Activated CD8-positive, alpha-beta T cell treated with anti-CD3 and anti-CD28 coated beads for 36 hours (primary cell): ENCODE measurements around the gene ZNF516. TPM values are rescaled to one million over a fixed set of nuclear protein-coding genes. Genes with fewer than 3 reads are reported as not detected.

ENCODE experiments used
- ATAC-seq: fragments of 200-7000 bp; cut with Tn5 transposase; one replicate; pipeline ENCODE4 v1.10.0; 2021; ENCODE audit warnings: mild to moderate bottlenecking, moderate library complexity
- CTCF ChIA-PET: fragments of 350-600 bp; sonication (Branson Sonifier 250); formaldehyde crosslinking; loops from one replicate; lab custom pipeline; 2021; ENCODE audit warnings: antibody characterized with exemption; lab: Charles Lee
- POLR2A ChIA-PET: fragments of 350-600 bp; sonication (Branson Sonifier 250); formaldehyde crosslinking; loops from one replicate; lab custom pipeline; 2021; ENCODE audit warnings: antibody characterized with exemption; lab: Charles Lee
- DNase-seq: peaks from one replicate; pipeline ENCODE4 v3.0.0-alpha.2; 2020
- H3K27ac Mint-ChIP-seq: one replicate; pipeline ENCODE4 v1.8.0; 2021; ENCODE audit warnings: mild to moderate bottlenecking, mixed read lengths
- H3K27me3 Mint-ChIP-seq: one replicate; pipeline ENCODE4 v1.8.0; 2021; ENCODE audit warnings: mixed read lengths
- H3K36me3 Mint-ChIP-seq: one replicate; pipeline ENCODE4 v1.8.0; 2021; ENCODE audit warnings: low read depth, mixed read lengths
- H3K4me1 Mint-ChIP-seq: one replicate; pipeline ENCODE4 v1.8.0; 2021; ENCODE audit warnings: low read depth, mixed read lengths
- H3K4me3 Mint-ChIP-seq: one replicate; pipeline ENCODE4 v1.8.0; 2021; ENCODE audit warnings: mild to moderate bottlenecking, moderate library complexity, mixed read lengths
- H3K9me3 Mint-ChIP-seq: one replicate; pipeline ENCODE4 v1.8.0; 2021; ENCODE audit warnings: mixed read lengths
- intact Hi-C: fragments of 100-400 bp; cut with micrococcal nuclease; formaldehyde crosslinking; loops from one replicate; pipeline ENCODE4 v1.10.0; 2022
- total RNA-seq, 2 experiments: library from RNA; stranded (reverse); gene quantifications; one replicate each; pipeline ENCODE4 v1.2.3, GENCODE V29; 2021
- TF ChIP-seq, protein P1 (sequence below): fragments of 200-600 bp; IDR thresholded peaks from one replicate; pipeline ENCODE4 v1.8.0; 2022; ENCODE audit warnings: antibody characterized with exemption, mild to moderate bottlenecking

Gene ZNF516
- total RNA-seq, 2 experiments from 2014 or later: 7.0 to 10.5 TPM

DNA sequence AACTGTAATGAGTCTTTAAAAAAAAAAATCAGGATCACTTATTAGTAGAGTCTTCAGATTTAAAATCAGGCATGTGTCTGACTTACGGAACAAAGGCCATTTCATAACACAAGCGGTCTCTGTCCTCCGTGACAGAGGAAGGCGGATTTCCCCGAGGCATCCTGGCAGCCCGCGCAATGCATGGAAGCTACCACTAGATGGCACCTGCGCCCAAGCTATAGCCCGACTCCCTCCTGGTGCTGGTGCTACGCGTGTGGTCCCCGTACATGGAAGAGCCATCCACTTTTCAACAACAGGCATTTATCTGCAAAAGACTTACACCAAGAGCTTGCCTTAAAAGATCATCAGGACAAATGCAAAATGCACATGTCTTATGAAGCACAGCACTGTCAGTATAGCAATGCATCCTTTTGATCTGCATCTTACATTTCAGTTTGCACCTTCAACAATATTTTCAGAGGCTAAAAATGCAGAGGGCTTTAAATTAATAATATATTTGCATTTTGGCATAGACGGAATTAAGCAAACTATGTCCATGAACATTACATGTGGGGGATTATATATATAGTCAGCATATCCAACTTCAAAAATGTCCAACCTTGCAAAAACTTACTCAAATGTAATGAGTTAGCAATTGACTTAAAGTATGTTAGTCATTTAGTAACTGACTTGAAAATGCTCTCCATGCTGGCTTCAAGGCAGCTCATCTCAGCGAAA is 96.0 kb downstream of the ZNF516 start:
- ChIA-PET CTCF (interaction anchor here (0.6 to 6.0 kb wide), 39 partner anchors 10 to 445 kb away, joined by 3 to 117 read pairs (median 3); partner anchors contain the start of gene ZNF516), POLR2A (interaction anchor here (0.9 kb wide), 1 partner anchor 310 kb away, joined by 3 read pairs; no protein-coding TSS in a partner anchor)
- H3K27ac Mint-ChIP-seq: no peak overlapping the region
- H3K27me3 Mint-ChIP-seq: no peaks in the 10 kb centered on the region
- intact Hi-C loops: loop anchor here (1.0 kb wide), 1 partner anchor 311 kb away; no protein-coding TSS in a partner anchor
- H3K4me3 Mint-ChIP-seq: no peak overlapping the region
- TF ChIP-seq, protein P1, sequence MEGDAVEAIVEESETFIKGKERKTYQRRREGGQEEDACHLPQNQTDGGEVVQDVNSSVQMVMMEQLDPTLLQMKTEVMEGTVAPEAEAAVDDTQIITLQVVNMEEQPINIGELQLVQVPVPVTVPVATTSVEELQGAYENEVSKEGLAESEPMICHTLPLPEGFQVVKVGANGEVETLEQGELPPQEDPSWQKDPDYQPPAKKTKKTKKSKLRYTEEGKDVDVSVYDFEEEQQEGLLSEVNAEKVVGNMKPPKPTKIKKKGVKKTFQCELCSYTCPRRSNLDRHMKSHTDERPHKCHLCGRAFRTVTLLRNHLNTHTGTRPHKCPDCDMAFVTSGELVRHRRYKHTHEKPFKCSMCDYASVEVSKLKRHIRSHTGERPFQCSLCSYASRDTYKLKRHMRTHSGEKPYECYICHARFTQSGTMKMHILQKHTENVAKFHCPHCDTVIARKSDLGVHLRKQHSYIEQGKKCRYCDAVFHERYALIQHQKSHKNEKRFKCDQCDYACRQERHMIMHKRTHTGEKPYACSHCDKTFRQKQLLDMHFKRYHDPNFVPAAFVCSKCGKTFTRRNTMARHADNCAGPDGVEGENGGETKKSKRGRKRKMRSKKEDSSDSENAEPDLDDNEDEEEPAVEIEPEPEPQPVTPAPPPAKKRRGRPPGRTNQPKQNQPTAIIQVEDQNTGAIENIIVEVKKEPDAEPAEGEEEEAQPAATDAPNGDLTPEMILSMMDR: peak; percentile 95
- H3K4me1 Mint-ChIP-seq: peaks cover 6% of the 10 kb centered on the region
- DNase-seq (peak; percentile 84), ATAC-seq (peak; percentile 97)
- no peaks in the 10 kb centered on the region for H3K9me3 Mint-ChIP-seq
- H3K36me3 Mint-ChIP-seq: no peaks in the 10 kb centered on the region

DNA sequence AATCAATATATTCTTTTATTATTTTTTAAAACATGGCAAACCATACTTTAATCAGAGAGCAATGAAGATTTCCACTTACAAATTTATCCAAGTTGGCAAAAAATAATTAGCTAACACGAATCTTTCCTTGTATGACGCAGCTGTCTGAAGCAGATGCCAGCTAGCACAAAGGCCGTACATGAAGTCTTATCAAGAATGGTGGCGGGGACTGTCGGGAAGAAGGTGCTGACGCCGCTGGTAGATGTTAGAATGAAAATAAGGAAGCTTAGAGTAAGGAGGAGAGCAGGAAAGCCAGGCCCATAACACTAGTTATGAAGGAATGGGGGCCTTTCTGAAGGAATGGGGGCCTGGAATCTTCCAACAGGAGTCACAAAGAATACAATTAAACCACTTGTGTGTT is 96.7 kb downstream of the ZNF516 start:
- TF ChIP-seq, protein P1: no peak
- H3K4me3 Mint-ChIP-seq: no peak overlapping the region
- intact Hi-C loops: no loop called here
- ChIA-PET POLR2A (interaction anchor here (0.9 kb wide), 1 partner anchor 311 kb away, joined by 3 read pairs; no protein-coding TSS in a partner anchor), CTCF (interaction anchor here (0.9 to 6.0 kb wide), 32 partner anchors 10 to 446 kb away, joined by 3 to 117 read pairs (median 3); partner anchors contain the start of gene ZNF516)
- H3K27me3 Mint-ChIP-seq: no peaks in the 10 kb centered on the region
- ATAC-seq: no peak
- no peak for DNase-seq
- no peaks in the 10 kb centered on the region for H3K9me3 Mint-ChIP-seq
- H3K4me1 Mint-ChIP-seq: peaks cover 6% of the 10 kb centered on the region
- H3K36me3 Mint-ChIP-seq: no peaks in the 10 kb centered on the region
- no peak overlapping the region for H3K27ac Mint-ChIP-seq

DNA sequence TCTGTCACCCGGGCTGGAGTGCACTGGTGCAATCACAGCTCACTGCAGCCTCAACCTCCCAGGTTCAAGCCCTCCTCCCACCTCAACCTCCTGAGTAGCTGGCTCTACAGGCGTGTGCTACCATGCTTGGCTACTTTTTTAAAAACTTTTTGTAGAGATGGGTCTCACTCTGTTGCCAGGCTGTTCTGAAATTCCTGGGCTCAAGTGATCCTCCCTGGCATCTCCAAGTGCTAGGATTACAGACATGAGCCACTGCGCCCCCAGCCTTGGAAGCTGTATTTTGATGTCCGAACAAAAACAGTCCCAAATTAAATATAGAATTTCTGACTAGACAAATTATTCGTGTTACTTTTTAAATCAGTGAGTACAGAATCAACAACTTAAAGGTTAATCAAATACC is 97.4 kb downstream of the ZNF516 start:
- H3K27me3 Mint-ChIP-seq: no peaks in the 10 kb centered on the region
- ATAC-seq (no peak), DNase-seq (no peak)
- H3K4me3 Mint-ChIP-seq: no peak overlapping the region
- TF ChIP-seq, protein P1: no peak
- peaks cover 6% of the 10 kb centered on the region for H3K4me1 Mint-ChIP-seq
- no peak overlapping the region for H3K27ac Mint-ChIP-seq
- ChIA-PET POLR2A (no interaction called here), CTCF (interaction anchor here (0.7 to 6.0 kb wide), 14 partner anchors 10 to 312 kb away, joined by 3 to 117 read pairs (median 4); no protein-coding TSS in a partner anchor)
- intact Hi-C loops: no loop called here
- no peaks in the 10 kb centered on the region for H3K9me3 Mint-ChIP-seq
- no peaks in the 10 kb centered on the region for H3K36me3 Mint-ChIP-seq

DNA sequence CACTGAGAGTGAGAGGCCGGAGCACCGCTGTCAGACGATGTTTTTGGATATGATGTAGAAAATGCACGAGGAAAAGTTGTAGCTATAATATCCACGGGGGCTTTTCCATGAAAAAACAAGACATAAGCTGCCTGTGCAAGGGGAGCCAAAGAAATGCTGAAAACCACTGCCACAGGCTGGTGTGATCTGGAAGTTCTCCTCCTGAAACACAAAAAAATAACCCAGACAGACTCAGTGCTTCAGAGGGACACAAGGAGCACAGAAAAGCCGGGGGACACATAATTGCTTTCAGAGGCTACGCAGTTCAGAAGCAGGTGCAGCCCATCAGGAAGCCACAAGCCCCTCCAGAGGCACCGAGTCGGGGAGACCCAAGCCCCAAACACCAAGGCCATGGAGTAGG is 98.2 kb downstream of the ZNF516 start:
- Mint-ChIP-seq H3K36me3 (no peaks in the 10 kb centered on the region), H3K27ac (no peak overlapping the region), H3K9me3 (no peaks in the 10 kb centered on the region), H3K4me3 (no peak overlapping the region), H3K27me3 (no peaks in the 10 kb centered on the region), H3K4me1 (peaks cover 9% of the 10 kb centered on the region)
- no peak for DNase-seq
- POLR2A ChIA-PET: no interaction called here
- intact Hi-C loops: no loop called here
- TF ChIP-seq, protein P1: no peak
- CTCF ChIA-PET: interaction anchor here (1.5 to 6.0 kb wide), 3 partner anchors 9 to 313 kb away, joined by 3 to 117 read pairs (median 32); no protein-coding TSS in a partner anchor
- no peak for ATAC-seq

DNA sequence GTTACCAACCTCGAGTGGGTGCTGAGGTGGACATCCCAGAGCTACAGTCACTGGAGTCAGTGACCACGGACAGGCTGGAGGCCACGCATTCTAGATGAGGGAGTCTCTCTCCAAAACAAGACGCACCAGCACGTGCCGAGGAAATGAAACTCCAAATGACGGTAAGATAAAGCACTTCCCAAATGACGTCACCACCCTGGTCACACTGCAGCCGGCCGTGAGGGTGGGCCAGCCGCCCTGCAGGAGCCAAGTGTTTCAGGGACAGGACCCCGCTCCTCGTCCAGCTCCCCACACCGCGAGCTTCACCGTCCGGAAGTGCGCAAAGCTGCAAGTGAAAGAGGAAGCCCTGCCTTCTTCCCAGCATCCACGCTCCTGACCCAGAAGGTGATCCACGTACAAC is 99.4 kb downstream of the ZNF516 start:
- POLR2A ChIA-PET: no interaction called here

More for the DNA sequence above, 99.4 kb downstream of the ZNF516 start:
- Mint-ChIP-seq H3K27me3 (no peaks in the 10 kb centered on the region), H3K9me3 (no peaks in the 10 kb centered on the region), H3K4me3 (no peak overlapping the region), H3K27ac (no peak overlapping the region), H3K4me1 (peaks cover 8% of the 10 kb centered on the region), H3K36me3 (no peaks in the 10 kb centered on the region)
- CTCF ChIA-PET: interaction anchor here (1.5 kb wide), 1 partner anchor 407 kb away, joined by 3 read pairs; no protein-coding TSS in a partner anchor
- DNase-seq (no peak), ATAC-seq (no peak)
- TF ChIP-seq, protein P1: no peak
- intact Hi-C loops: no loop called here
